ENCODE measurements around the gene AXL.

- TF ChIP-seq CTCF (IDR thresholded peaks at IDR 0.05) (no peak), POLR2A (IDR thresholded peaks at IDR 0.05) (no peak)
Observed at GRCh38 chr19:41224632-41225031, 5.6 kb downstream of the AXL start.

All from Peyer's patch (tissue), 4 donors.